Fibroblast of skin of right quadriceps (primary cell): ENCODE measurements around the gene USP30.
A peak's percentile ranks its signal among the peaks of the same experiment; 100 is the strongest.
"Not testable (repeated sequence)": the region's sequence is repeated elsewhere in the genome, so short reads cannot be mapped to it uniquely, and the experiment has no call there.

Source experiments
- DNase-seq: peaks from one replicate; pipeline ENCODE4 v3.0.0-alpha.2; 2013

USP30 gene, protein sequence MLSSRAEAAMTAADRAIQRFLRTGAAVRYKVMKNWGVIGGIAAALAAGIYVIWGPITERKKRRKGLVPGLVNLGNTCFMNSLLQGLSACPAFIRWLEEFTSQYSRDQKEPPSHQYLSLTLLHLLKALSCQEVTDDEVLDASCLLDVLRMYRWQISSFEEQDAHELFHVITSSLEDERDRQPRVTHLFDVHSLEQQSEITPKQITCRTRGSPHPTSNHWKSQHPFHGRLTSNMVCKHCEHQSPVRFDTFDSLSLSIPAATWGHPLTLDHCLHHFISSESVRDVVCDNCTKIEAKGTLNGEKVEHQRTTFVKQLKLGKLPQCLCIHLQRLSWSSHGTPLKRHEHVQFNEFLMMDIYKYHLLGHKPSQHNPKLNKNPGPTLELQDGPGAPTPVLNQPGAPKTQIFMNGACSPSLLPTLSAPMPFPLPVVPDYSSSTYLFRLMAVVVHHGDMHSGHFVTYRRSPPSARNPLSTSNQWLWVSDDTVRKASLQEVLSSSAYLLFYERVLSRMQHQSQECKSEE

GRCh38 chr12:109052414-109053323 is at the start of gene USP30:
Gene USP30, plus strand, starts transcription at chr12:109052576. Its CDS starts 103 bp downstream, at chr12:109052679.
- peak; percentile 87 for DNase-seq

GRCh38 chr12:109004017-109004416 is 48.4 kb upstream of the USP30 start:
- no peak for DNase-seq

DNA sequence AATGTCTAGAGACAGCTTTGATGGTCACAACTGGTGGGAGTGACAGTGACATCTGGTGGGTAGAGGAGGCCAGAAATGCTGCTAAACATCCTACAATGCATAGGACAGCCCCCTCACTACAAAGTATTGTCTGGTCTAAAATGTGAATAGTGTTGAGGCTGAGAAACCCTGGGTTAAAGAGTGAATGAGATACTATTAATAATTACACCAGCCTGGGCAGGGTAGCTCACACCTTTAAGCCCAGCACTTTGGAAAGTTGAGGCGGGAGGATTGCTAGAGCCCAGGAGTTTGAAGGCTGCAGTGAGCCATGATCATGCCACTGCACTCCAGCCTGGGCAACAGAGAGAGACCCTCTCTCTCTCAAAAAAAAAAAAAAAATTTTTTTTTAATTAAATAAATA is 42.6 kb upstream of the USP30 start:
- DNase-seq = no peak

DNA sequence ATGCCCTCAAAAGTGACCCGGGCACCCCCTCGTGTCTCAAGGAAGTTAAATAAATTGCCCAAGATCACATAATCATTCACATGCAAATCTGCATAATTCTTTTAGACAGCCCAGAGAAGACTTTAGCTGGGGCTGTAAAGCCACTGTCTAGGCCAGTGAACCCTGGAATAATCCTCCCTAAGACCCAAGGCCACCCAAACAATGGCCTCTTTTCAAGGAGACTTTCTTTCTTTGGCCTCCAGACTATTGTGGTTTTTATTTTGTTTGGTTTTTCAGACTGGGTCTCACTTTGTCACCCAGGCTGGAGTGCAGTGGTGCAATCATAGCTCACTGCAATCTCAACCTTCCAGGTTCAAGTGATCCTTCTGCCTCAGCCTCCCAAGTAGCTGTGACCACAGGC is 42.1 kb upstream of the USP30 start:
- DNase-seq = no peak

DNA sequence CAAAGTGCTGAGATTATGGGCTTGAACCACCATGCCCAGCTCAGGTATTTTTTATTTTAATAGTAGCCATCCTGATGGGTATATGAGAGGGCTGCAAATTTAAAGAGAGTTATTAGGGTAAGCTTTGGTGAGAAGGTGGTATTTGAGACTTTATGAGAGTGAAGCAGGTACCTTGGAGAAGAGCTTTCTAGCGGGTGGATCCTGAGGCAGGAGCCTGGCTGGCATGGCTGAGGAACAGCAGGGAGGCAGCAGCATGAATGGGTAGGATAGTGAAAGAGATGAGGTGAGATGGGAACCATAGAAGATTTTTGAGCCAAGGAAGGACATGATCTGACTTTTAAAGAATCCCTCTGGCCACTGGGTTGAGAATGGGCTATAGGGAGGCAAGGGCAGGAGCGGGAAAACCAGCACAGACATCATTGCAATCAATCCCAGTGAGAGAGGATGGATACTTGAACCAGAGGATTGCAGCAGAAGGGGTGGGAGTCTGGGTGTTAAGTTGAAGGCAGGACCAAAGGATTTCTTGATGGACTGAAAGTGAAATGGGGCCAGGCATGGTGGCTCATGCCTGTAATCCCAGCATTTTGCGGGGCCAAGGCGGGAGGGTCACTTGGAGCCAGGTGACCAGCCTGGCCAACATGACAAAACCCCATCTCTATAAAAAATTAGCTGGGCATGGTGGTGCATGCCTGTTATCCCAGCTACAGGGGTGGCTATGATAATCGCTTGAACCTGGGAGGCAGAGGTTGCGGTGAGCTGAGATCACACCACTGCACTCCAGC is 37.2 kb upstream of the USP30 start:
- DNase-seq = no peak

DNA sequence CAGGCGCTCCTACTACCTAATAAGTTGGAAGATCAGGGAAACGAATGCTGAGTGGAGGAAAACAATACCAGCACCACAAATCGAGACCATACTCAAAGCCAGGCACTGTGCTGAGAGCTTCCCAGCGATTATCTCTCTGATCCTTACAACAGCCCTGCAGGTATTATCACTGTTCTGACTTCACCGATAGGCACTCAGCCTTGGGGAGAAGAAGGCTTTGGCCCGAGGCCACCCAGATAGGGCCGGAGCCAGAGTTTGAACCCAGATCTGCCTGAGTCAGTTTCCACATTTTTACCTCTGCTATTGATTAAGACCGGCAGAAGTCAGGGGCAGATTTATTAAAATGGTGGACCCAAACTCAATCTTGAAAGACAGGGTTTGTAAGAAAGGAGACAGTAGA is 36.4 kb upstream of the USP30 start:
- no peak for DNase-seq

DNA sequence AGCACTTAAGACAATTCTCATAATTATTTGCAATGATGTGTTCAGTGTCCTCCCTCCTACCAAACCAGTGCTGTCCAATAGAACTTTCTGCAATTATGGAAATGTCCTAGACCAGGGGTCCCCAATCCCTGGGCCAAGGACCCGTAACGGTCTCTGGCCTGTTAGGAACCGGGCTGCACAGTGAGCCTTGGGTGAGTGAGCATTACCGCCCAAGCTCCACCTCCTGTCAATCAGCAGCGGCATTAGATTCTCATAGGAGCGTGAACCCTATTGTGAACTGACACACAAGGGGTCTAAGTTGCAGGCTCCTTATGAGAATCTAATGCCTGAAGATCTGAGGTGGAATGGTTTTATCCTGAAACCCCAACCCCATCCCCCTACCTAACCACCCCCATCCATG is 35.4 kb upstream of the USP30 start:
- no peak for DNase-seq

DNA sequence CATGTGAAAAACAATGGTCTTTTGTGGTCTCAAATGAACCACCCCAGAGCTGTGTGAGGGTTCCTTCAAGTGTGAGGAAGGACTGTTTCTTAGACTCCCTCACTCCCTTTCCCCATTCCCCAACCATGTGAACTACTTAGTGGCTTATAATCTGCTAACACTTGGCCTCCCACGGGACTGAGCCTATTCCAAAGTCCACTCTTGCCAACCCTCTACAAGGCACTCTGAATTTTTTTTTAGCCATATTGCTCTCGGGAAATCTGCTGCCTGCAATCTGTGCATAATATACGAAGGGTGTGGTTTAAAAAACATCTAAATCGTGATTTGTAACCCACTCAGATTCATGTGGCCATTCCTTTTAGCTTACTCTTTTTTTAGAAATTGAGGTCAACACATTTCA is 34.1 kb upstream of the USP30 start:
- DNase-seq = no peak

DNA sequence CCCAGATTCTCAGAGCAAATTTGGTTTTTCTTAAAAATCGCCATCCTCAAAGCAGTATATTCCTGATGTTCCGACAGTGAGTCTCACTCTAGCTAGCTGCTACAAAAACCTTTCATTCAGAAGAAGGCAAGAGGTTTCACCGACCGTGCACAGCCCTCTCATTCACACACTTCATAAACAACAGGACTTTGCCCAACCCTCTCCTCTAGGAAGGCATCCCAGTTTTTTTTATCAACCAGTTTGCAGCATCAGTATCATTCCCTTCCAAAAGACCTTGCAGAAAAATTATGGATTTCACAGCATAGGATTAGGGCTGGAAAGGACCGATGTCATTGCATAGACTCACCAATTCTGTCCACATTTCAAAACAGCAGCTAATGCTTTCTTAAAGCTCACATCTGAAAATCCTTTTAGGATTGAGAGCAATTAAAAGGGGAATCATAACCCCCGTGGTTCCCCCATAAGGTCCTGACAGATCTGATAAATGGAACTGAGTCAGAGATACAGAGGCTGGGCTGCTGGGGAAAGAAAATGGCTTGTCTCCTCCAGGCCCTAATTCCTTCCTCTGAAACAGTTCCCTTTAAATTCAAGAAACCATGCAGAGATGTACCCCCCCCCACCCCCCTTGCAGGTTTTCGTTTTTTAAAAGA is 32.1 kb upstream of the USP30 start:
- no peak for DNase-seq

DNA sequence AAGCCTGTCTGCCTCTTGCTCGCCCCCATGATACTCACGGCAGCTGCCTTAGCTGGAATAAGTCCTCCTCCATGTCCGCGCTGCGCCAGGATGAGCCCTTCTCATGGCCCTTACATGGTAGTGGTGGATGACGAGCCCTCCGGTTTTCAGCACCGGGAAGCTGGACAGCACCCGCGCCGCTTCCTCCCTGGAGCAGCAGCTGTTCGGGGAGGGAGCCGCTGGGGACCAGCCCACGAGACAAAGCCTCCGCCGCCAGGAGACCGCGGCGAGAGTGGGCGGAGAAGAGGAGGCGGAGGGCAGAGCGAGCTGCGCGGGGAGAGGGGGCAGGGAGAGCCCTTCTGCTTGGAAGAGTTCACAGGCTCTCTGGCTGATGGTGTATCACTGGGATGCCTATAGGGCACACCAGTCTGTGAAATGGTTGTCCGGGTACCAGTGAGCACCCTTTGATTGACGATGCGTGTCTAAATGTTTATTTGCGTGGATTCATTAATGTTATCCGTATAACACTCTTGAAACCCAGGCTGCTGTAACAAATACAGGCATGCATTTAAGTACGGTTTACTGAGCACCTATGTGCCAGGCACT is 31.5 kb upstream of the USP30 start, which contains the start of gene SVOP:
TSS of gene SVOP (minus strand) at position 273 of the 585 bp plus-strand sequence. CDS start at position 73, 200 bp downstream.
- peak; percentile 68 for DNase-seq

DNA sequence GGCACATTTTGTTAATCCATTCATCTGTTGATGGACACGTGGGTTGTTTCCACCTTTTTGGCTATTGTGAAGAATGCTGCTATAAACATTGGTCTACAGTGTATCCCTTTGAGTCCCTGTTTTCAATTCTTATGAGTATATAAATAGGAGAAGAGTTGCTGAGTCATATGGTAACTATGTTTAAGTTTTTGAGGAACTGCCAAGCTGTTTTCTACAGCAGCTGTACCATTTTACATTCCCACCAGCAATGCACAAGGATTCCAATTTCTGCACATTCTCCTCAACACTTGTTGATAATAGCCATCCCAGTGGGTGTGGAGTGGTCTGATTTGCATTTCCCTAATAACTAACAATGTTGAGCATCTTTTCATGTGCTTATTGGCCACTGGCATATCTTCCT is 24.6 kb upstream of the USP30 start:
- peak; percentile 35 for DNase-seq

DNA sequence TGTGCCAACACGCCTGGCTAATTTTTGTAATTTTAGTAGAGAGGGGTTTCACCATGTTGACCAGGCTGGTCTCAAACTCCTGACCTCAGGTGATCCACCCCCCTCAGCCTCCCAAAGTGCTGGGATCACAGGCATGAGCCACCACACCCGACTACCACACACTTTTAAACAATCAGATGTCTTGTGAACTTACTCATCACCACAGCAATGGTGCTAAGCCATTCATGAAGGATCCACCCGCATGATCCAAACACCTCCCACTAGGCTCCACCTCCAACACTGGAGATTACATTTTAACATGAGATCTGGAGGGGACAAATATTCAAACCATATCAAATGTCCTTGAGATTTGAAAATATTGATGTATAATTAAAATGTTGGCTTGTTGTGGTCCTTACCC is 23.8 kb upstream of the USP30 start:
- not testable (repeated sequence) for DNase-seq

DNA sequence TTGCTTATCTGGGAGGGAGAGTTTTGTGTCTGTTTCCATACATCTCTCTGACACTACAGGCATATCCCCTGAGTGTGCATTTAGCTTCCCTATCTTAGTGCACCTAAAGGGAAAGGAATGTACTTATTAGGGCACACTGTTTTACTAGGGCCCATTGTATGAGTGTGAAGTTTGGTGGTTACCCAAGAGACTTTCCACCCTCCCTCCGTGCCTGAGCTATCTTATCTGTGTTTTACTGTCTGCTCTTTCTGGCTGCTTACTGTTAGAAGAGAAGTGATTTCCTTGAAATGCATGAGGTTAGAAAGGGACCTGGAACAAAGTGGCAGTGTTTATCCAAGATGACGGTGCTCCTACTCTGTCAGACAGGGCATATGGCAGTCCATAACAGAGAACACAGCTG is 23.0 kb upstream of the USP30 start:
- no peak for DNase-seq

GRCh38 chr12:109033239-109034196 is 18.9 kb upstream of the USP30 start:
- DNase-seq = no peak

DNA sequence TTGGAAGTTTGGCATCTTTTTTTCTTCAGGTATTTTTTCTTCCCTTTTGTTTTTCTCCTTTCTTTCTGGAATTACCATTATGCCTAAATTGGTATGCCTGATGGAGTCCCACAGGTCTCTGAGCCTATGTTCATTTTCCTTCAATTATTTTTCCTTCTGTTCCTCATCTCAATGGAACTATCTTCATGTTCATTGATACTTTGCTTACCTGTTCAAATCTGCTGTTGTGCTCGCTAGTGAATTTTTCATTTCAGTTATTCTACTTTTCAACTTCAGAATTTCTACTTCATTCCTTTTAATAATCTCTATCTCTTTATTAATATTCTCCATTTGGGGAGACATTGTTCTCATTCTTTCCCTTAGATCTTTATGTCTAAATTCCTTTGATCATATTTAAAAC is 15.4 kb upstream of the USP30 start:
- no peak for DNase-seq

GRCh38 chr12:109044241-109044640 is 8.1 kb upstream of the USP30 start:
- DNase-seq = no peak

GRCh38 chr12:109047081-109047805 is 5.1 kb upstream of the USP30 start:
- DNase-seq = no peak

GRCh38 chr12:109048706-109049105 is 3.7 kb upstream of the USP30 start:
- not testable (repeated sequence) for DNase-seq

DNA sequence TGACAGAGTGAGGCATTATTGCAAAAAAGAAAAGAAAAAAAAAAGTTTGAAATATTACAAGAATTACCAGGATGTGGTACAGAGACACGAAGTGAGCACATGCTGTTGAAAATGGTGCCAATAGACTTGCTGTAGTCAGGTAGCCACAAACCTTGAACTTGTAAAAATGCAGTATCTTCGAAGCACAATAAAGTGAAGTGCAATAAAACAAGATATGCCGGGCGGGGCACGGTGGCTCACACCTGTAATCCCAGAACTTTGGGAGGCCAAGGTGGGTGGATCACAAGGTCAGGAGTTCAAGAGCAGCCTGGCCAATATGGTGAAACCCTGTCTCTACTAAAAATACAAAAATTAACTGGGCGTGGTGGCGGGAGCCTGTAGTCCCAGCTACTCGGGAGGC is 2.6 kb upstream of the USP30 start:
- not testable (repeated sequence) for DNase-seq

DNA sequence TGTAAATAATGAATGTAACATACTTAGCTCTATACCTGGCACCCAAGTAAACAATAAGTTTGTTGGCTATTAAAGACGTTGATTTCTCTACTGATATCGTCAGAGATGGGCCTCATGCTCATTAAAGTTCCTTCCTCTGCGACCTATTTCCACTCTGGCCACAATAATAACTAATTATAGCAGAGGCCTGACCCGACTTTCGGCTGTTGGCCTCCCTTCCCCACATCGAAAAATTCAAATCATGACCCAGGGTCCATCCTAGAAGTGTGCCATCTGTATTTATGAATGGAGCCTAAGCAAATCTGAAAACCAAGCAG is 321 bp upstream of the USP30 start:
- no peak for DNase-seq
